HepG2 (cell line): Measurements from ENCODE around the gene VPREB3. TPM values are rescaled to one million over a fixed set of nuclear protein-coding genes. Genes with fewer than 3 reads are reported as not detected.

Source experiments
- ATAC-seq: fragments of 200-7000 bp; cut with Tn5 transposase; 3 replicates; pipeline ENCODE4 v1.9.1; 2020; ENCODE audit warnings: mild to moderate bottlenecking, moderate library complexity
- BruUV-seq: library from RNA; stranded (reverse); fragments of 400-500 nt; replicated peaks from 2 replicates; lab custom pipeline; 2021; lab: Mats Ljungman, UMichigan
- CTCF ChIA-PET: fragments of 300-600 bp; formaldehyde crosslinking; extraction: SDS; loops from one replicate; lab custom pipeline; 2021; ENCODE audit warnings: low total read pairs, inconsistent platforms, low intra/inter-chr PET ratio; lab: Yijun Ruan, JAX
- POLR2A ChIA-PET: fragments of 350-600 bp; sonication (Branson Sonifier 250); formaldehyde crosslinking; loops from one replicate; lab custom pipeline; 2020; ENCODE audit warnings: antibody characterized with exemption, inconsistent platforms; lab: Yijun Ruan, JAX
- DNase-seq: peaks from one replicate; pipeline ENCODE4 v3.0.0-alpha.2; 2015; ENCODE audit warnings: low spot score
- FAIRE-seq: peaks from 3 replicates; lab custom pipeline; 2011; peaks lifted over from hg19 to GRCh38; lab: Jason Lieb, UNC
- H2AFZ ChIP-seq: one replicate; pipeline ENCODE4 v1.6.1; 2011; ENCODE audit warnings: low read length, inconsistent platforms
- H3K27ac ChIP-seq: fragments of 300-600 bp; 3 replicates; pipeline ENCODE4 v1.8.0; 2011; ENCODE audit warnings: mixed run types, mild to moderate bottlenecking, mixed read lengths, low read length, inconsistent platforms; ENCODE audit not compliant: insufficient read depth; ENCODE audit errors: extremely low read length
- H3K27me3 ChIP-seq, 2 experiments: fragments of 200-600 bp in 1 of 2; 2 replicates in 1 of 2; 3 replicates in 1 of 2; pipeline versions ENCODE4 v1.6.0 to v1.8.0; 2011; ENCODE audit warnings: low read length in 2 of 2, mild to moderate bottlenecking in 2 of 2, moderate library complexity in 2 of 2, inconsistent platforms in 1 of 2; ENCODE audit not compliant: insufficient read depth in 2 of 2, control insufficient read depth in 1 of 2
- H3K36me3 ChIP-seq, 2 experiments: fragments of 200-600 bp in 1 of 2; replicated peaks in 1 of 2; 2 replicates in 1 of 2; 3 replicates in 1 of 2; pipeline versions ENCODE4 v1.5.1 to v1.8.0; 2011; ENCODE audit warnings: low read length in 2 of 2, inconsistent platforms in 1 of 2; ENCODE audit not compliant: insufficient read depth in 2 of 2, control insufficient read depth in 1 of 2
- H3K4me1 ChIP-seq: 2 replicates; pipeline ENCODE4 v1.5.1; 2012; ENCODE audit warnings: low read length, inconsistent platforms; ENCODE audit not compliant: insufficient read depth
- H3K4me2 ChIP-seq: 2 replicates; pipeline ENCODE4 v1.6.0; 2011; ENCODE audit warnings: low read depth, low read length, inconsistent platforms
- H3K4me3 ChIP-seq, 3 experiments: fragments of 200-600 bp in 1 of 3; sonication (generic), shearing (Covaris generic) in 1 of 3; replicated peaks in 1 of 3; 2 replicates each; pipeline ENCODE4 v1.5.1; 2011 to 2016; ENCODE audit warnings: low read length in 3 of 3, inconsistent platforms in 2 of 3, low read depth in 2 of 3, mild to moderate bottlenecking in 2 of 3, control low read depth in 1 of 3, mixed read lengths in 1 of 3; ENCODE audit not compliant: insufficient read depth in 1 of 3
- H3K79me2 ChIP-seq: one replicate; pipeline ENCODE4 v1.6.1; 2011; ENCODE audit warnings: low read length, inconsistent platforms; ENCODE audit not compliant: insufficient read depth
- H3K9ac ChIP-seq: 2 replicates; pipeline ENCODE4 v1.6.0; 2011; ENCODE audit warnings: mild to moderate bottlenecking, low read depth, low read length, inconsistent platforms; ENCODE audit not compliant: insufficient read depth
- H3K9me3 ChIP-seq: 2 replicates; pipeline ENCODE4 v1.5.1; 2012; ENCODE audit warnings: mild to moderate bottlenecking, low read length
- H4K20me1 ChIP-seq: 2 replicates; pipeline ENCODE4 v1.6.0; 2011; ENCODE audit warnings: inconsistent platforms, mild to moderate bottlenecking, low read length, moderate library complexity; ENCODE audit not compliant: insufficient read depth
- GLMP ChIP-seq: sonication (generic); formaldehyde crosslinking; IDR thresholded peaks from 2 replicates; pipeline ENCODE4 v1.9.0; 2021; ENCODE audit warnings: missing genetic modification reagents, mild to moderate bottlenecking, borderline replicate concordance
- HNF4G ChIP-seq, 2 experiments: sonication (generic) in 1 of 2; formaldehyde crosslinking in 1 of 2; IDR thresholded peaks; 2 replicates each; pipeline versions ENCODE4 v1.4.0 to v1.6.1; 2011 to 2020; ENCODE audit warnings: borderline replicate concordance in 2 of 2, low read depth in 2 of 2, mild to moderate bottlenecking in 2 of 2, low read length in 1 of 2, missing genetic modification reagents in 1 of 2, moderate library complexity in 1 of 2
- NFIB ChIP-seq: sonication (generic); formaldehyde crosslinking; IDR thresholded peaks from 2 replicates; pipeline ENCODE4 v1.9.0; 2021; ENCODE audit warnings: missing genetic modification reagents, mild to moderate bottlenecking, borderline replicate concordance
- NFKB2 ChIP-seq: sonication (generic); formaldehyde crosslinking; IDR thresholded peaks from 2 replicates; pipeline ENCODE4 v1.4.0; 2020; ENCODE audit warnings: missing genetic modification reagents, borderline replicate concordance
- PAX8 ChIP-seq: sonication (generic); formaldehyde crosslinking; IDR thresholded peaks from 2 replicates; pipeline ENCODE4 v1.8.0; 2022; ENCODE audit warnings: mild to moderate bottlenecking, missing genetic modification reagents, borderline replicate concordance
- PCBP1 ChIP-seq: fragments of 200-400 bp; formaldehyde crosslinking; IDR thresholded peaks from 2 replicates; pipeline ENCODE4 v1.6.1; 2017; ENCODE audit warnings: mild to moderate bottlenecking, low read depth, low read length, borderline replicate concordance
- RBFOX2 ChIP-seq: fragments of 200-400 bp; formaldehyde crosslinking; IDR thresholded peaks from 2 replicates; pipeline ENCODE4 v1.6.1; 2017; ENCODE audit warnings: low read depth, mild to moderate bottlenecking, low read length
- RBM39 ChIP-seq: fragments of 200-400 bp; formaldehyde crosslinking; IDR thresholded peaks from one replicate; pipeline ENCODE4 v1.6.1; 2018; ENCODE audit warnings: antibody characterized with exemption, mild to moderate bottlenecking, low read depth, low read length; ENCODE audit not compliant: poor library complexity, severe bottlenecking
- RORA ChIP-seq: sonication (generic); formaldehyde crosslinking; IDR thresholded peaks from 2 replicates; pipeline ENCODE4 v1.5.0; 2020; ENCODE audit warnings: mild to moderate bottlenecking, missing genetic modification reagents, moderate library complexity
- ZFYVE20 ChIP-seq: sonication (generic); formaldehyde crosslinking; IDR thresholded peaks from 2 replicates; pipeline ENCODE4 v1.8.0; 2023; ENCODE audit warnings: low read depth, mild to moderate bottlenecking, moderate library complexity, missing genetic modification reagents, borderline replicate concordance
- ZNF121 ChIP-seq: sonication (generic); formaldehyde crosslinking; IDR thresholded peaks from 2 replicates; pipeline ENCODE4 v1.5.0; 2020; ENCODE audit warnings: mild to moderate bottlenecking, missing genetic modification reagents
- ZNF326 ChIP-seq: sonication (generic); formaldehyde crosslinking; IDR thresholded peaks from 2 replicates; pipeline ENCODE4 v1.4.0; 2020; ENCODE audit warnings: missing genetic modification reagents, borderline replicate concordance
- ZNF543 ChIP-seq: sonication (generic); formaldehyde crosslinking; IDR thresholded peaks from 2 replicates; pipeline ENCODE4 v1.4.0; 2020; ENCODE audit warnings: mild to moderate bottlenecking, missing genetic modification reagents
- ZNF558 ChIP-seq: sonication (generic); formaldehyde crosslinking; IDR thresholded peaks from 2 replicates; pipeline ENCODE4 v1.9.0; 2022; ENCODE audit warnings: mild to moderate bottlenecking, missing genetic modification reagents, borderline replicate concordance
- ZNF709 ChIP-seq: sonication (generic); formaldehyde crosslinking; IDR thresholded peaks from 2 replicates; pipeline ENCODE4 v1.5.0; 2020; ENCODE audit warnings: mild to moderate bottlenecking, missing genetic modification reagents
- WGBS: methylation state at CpG from one replicate; pipeline ENCODE4 v1.1.6; 2017; ENCODE audit warnings: low lambda C conversion rate; 5-methylcytosine and 5-hydroxymethylcytosine counted together
- in situ Hi-C: cut with HindIII; loops from 2 replicates; pipeline ENCODE4 v1.10.0; 2017; ENCODE audit warnings: low pct_unique_long_range_greater_than_20kb; ENCODE audit not compliant: extremely low pct_ligation_motif_present
- intact Hi-C: fragments of 100-400 bp; cut with micrococcal nuclease; formaldehyde crosslinking; loops from one replicate; pipeline ENCODE4 v1.10.0; 2022; ENCODE audit not compliant: unreplicated experiment
- polyA plus RNA-seq, 8 experiments: library from polyadenylated mRNA; depleted of rRNA in 3 of 8; stranded (reverse) in 7 of 8; unstranded in 1 of 8; fragments of >200 nt; fragmentation: Illumina TruSeq in 4 of 8; extraction: Trizol in 4 of 8; gene quantifications; 2 replicates each; pipeline versions ENCODE4 v1.2.1 to v1.2.3, GENCODE V29; 2011 to 2016; ENCODE audit warnings: low read depth in 4 of 8, missing spikeins in 1 of 8, mixed read lengths in 1 of 8; ENCODE audit not compliant: insufficient read depth in 1 of 8
- total RNA-seq, 5 experiments: library from RNA; depleted of rRNA; stranded (reverse); fragments of >200 nt; fragmentation: Illumina TruSeq; extraction: Trizol; gene quantifications; 2 replicates each; pipeline ENCODE4 v1.2.3, GENCODE V29; 2016; ENCODE audit warnings: low read depth in 1 of 5
- TF ChIP-seq, protein P1 (sequence below): sonication (generic); formaldehyde crosslinking; IDR thresholded peaks from 2 replicates; pipeline ENCODE4 v1.5.1; 2020; ENCODE audit warnings: mild to moderate bottlenecking, moderate library complexity, missing genetic modification reagents
- TF ChIP-seq, protein P2 (sequence below): IDR thresholded peaks from 2 replicates; pipeline ENCODE4 v1.6.1; 2016; ENCODE audit warnings: low read depth, control low read depth

Gene VPREB3
- total and polyA plus RNA-seq, 2 of the 13 experiments (the other 11 are each of a cell fraction or from before 2014, with no cell fraction given), result 0.22 TPM; not detected in 1

- intact Hi-C loops (no loop called here), in situ Hi-C loops (no loop called here)
- Histone ChIP-seq H3K4me1 (peaks cover 42% of the 10 kb centered on the region), H3K79me2 (peaks cover 7% of the 10 kb centered on the region), H3K9ac (no peak overlapping the region), H3K4me2 (no peak overlapping the region), H3K27ac (no peak overlapping the region), H3K4me3 (no peak overlapping the region), H2AFZ (no peak overlapping the region), H4K20me1 (no peaks in the 10 kb centered on the region), H3K27me3 (no peaks in the 10 kb centered on the region), H3K9me3 (no peaks in the 10 kb centered on the region), H3K36me3 (peaks cover 0 to 1% of the 10 kb centered on the region in 2 experiments; a peak in 2 of 5 replicates)
- ChIA-PET CTCF (no interaction called here), POLR2A (interaction anchor here (1.0 to 6.9 kb wide), 2 partner anchors 10 to 11 kb away, joined by 4 to 52 read pairs; partner anchors contain the start of genes VPREB3 and ZNF70)
- BruUV-seq, result no TSS peak
- FAIRE-seq, result no peak
- ATAC-seq, result no peak
- no peak for DNase-seq
- WGBS, result 94% methylated on average over 4 of the region's 7 CpGs
- TF ChIP-seq, protein P1, sequence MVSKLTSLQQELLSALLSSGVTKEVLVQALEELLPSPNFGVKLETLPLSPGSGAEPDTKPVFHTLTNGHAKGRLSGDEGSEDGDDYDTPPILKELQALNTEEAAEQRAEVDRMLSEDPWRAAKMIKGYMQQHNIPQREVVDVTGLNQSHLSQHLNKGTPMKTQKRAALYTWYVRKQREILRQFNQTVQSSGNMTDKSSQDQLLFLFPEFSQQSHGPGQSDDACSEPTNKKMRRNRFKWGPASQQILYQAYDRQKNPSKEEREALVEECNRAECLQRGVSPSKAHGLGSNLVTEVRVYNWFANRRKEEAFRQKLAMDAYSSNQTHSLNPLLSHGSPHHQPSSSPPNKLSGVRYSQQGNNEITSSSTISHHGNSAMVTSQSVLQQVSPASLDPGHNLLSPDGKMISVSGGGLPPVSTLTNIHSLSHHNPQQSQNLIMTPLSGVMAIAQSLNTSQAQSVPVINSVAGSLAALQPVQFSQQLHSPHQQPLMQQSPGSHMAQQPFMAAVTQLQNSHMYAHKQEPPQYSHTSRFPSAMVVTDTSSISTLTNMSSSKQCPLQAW (CRISPR knock-in tag), result no peak
- TF ChIP-seq PAX8 (CRISPR knock-in tag) (no peak), ZFYVE20 (no peak), PCBP1 (no peak), ZNF709 (CRISPR knock-in tag) (no peak), NFKB2 (no peak), HNF4G (IDR thresholded peaks at IDR 0.05; ENCODE audit: borderline replicate concordance, low read depth, low read length) (no peak), HNF4G (CRISPR knock-in tag; IDR thresholded peaks at IDR 0.05; ENCODE audit: borderline replicate concordance, low read depth) (no peak), RBFOX2 (0 out of 2 replicates have a peak, but pooled peaks have one; percentile 20), ZNF326 (peak; percentile 61; the same call in 1 of the 2 replicates), NFIB (CRISPR knock-in tag) (no peak), ZNF558 (no peak), ZNF543 (CRISPR knock-in tag) (no peak), ZNF121 (no peak), RORA (CRISPR knock-in tag) (no peak), GLMP (CRISPR knock-in tag) (no peak), RBM39 (no peak)
- TF ChIP-seq, protein P2, sequence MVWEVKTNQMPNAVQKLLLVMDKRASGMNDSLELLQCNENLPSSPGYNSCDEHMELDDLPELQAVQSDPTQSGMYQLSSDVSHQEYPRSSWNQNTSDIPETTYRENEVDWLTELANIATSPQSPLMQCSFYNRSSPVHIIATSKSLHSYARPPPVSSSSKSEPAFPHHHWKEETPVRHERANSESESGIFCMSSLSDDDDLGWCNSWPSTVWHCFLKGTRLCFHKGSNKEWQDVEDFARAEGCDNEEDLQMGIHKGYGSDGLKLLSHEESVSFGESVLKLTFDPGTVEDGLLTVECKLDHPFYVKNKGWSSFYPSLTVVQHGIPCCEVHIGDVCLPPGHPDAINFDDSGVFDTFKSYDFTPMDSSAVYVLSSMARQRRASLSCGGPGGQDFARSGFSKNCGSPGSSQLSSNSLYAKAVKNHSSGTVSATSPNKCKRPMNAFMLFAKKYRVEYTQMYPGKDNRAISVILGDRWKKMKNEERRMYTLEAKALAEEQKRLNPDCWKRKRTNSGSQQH, result no peak
Observed at GRCh38 chr22:23763954-23764353, 9.7 kb upstream of the VPREB3 start.
